ENCODE results near the gene ZNF662. TPM values are rescaled to one million over a fixed set of nuclear protein-coding genes. Genes with fewer than 3 reads are reported as not detected.

Gene ZNF662
- total RNA-seq, 1 donor from 2014 or later: not detected

GRCh38 chr3:42905740-42906069 is 237 bp upstream of the ZNF662 start:
- no peak for TF ChIP-seq CTCF (conservative IDR thresholded peaks at IDR 0.05)
- Mint-ChIP-seq H3K9me3 (peaks cover 8% of the 10 kb centered on the region), H3K4me1 (no peaks in the 10 kb centered on the region), H3K36me3 (ENCODE audit: low read depth) (peaks cover 3% of the 10 kb centered on the region), H3K27me3 (ENCODE audit: low read depth) (peaks cover 23% of the 10 kb centered on the region), H3K4me3 (no peak overlapping the region), H3K27ac (ENCODE audit: unreplicated experiment) (no peak overlapping the region)
- no peak for DNase-seq (ENCODE audit: low read depth, low spot score)

- peaks cover 15% of the 10 kb centered on the region for H3K9me3 Mint-ChIP-seq
- H3K27ac Mint-ChIP-seq (ENCODE audit: unreplicated experiment): no peak overlapping the region
- H3K36me3 Mint-ChIP-seq (ENCODE audit: low read depth): peaks cover 3% of the 10 kb centered on the region
- no peak overlapping the region for H3K4me3 Mint-ChIP-seq
- DNase-seq (ENCODE audit: low read depth, low spot score): no peak
- no peak for TF ChIP-seq CTCF (conservative IDR thresholded peaks at IDR 0.05)
- no peaks in the 10 kb centered on the region for H3K4me1 Mint-ChIP-seq
- H3K27me3 Mint-ChIP-seq (ENCODE audit: low read depth): peaks cover 16% of the 10 kb centered on the region
These were observed 874 bp downstream of the ZNF662 start for GRCh38 chr3:42906848-42907183.

GRCh38 chr3:42908675-42909074 is 2.7 kb downstream of the ZNF662 start:
- DNase-seq (ENCODE audit: low read depth, low spot score): no peak
- H3K4me1 Mint-ChIP-seq: no peaks in the 10 kb centered on the region
- peaks cover 21% of the 10 kb centered on the region for H3K9me3 Mint-ChIP-seq

GRCh38 chr3:42911551-42911950 is 5.6 kb downstream of the ZNF662 start:
- no peak for DNase-seq (ENCODE audit: low read depth, low spot score)
- H3K4me1 Mint-ChIP-seq: no peaks in the 10 kb centered on the region
- peaks cover 37% of the 10 kb centered on the region for H3K9me3 Mint-ChIP-seq
- no peak for TF ChIP-seq CTCF (conservative IDR thresholded peaks at IDR 0.05)
- no peak overlapping the region for H3K4me3 Mint-ChIP-seq
- no peak overlapping the region for H3K27ac Mint-ChIP-seq (ENCODE audit: unreplicated experiment)
- peaks cover 21% of the 10 kb centered on the region for H3K36me3 Mint-ChIP-seq (ENCODE audit: low read depth)
- H3K27me3 Mint-ChIP-seq (ENCODE audit: low read depth): no peaks in the 10 kb centered on the region

More at GRCh38 chr3:42908675-42909074, 2.7 kb downstream of the ZNF662 start:
- Mint-ChIP-seq H3K4me3 (no peak overlapping the region), H3K27ac (ENCODE audit: unreplicated experiment) (no peak overlapping the region), H3K27me3 (ENCODE audit: low read depth) (peaks cover 12% of the 10 kb centered on the region), H3K36me3 (ENCODE audit: low read depth) (peaks cover 10% of the 10 kb centered on the region)
- TF ChIP-seq CTCF (conservative IDR thresholded peaks at IDR 0.05): no peak

- no peak for DNase-seq (ENCODE audit: low read depth, low spot score)
These were observed 9.0 kb downstream of the ZNF662 start for GRCh38 chr3:42914771-42915515.

More at GRCh38 chr3:42914771-42915515, 9.0 kb downstream of the ZNF662 start:
- H3K4me3 Mint-ChIP-seq: no peak overlapping the region
- H3K4me1 Mint-ChIP-seq: no peaks in the 10 kb centered on the region
- peaks cover 40% of the 10 kb centered on the region for H3K9me3 Mint-ChIP-seq
- H3K36me3 Mint-ChIP-seq (ENCODE audit: low read depth): peaks cover 21% of the 10 kb centered on the region
- H3K27ac Mint-ChIP-seq (ENCODE audit: unreplicated experiment): no peak overlapping the region
- H3K27me3 Mint-ChIP-seq (ENCODE audit: low read depth): no peaks in the 10 kb centered on the region
- TF ChIP-seq CTCF (conservative IDR thresholded peaks at IDR 0.05): no peak
